Parathyroid adenoma (tissue), 2 donors: Measurements from ENCODE around the gene JPT2.
A peak's percentile ranks its signal among the peaks of the same experiment; 100 is the strongest.
"Not testable (repeated sequence)": the region's sequence is repeated elsewhere in the genome, so short reads cannot be mapped to it uniquely, and the experiment has no call there.

Source experiments
- H2AFZ ChIP-seq: fragments of 300-600 bp; sonication (generic); one replicate; pipeline ENCODE4 v1.7.0; 2017; ENCODE audit warnings: antibody characterized with exemption, mild to moderate bottlenecking
- H3K27ac ChIP-seq: fragments of 300-600 bp; sonication (generic); one replicate; pipeline ENCODE4 v1.7.0; 2017
- H3K27me3 ChIP-seq: fragments of 300-600 bp; sonication (generic); one replicate; pipeline ENCODE4 v1.7.0; 2017; ENCODE audit warnings: low read length; ENCODE audit not compliant: control insufficient read depth, insufficient read depth
- H3K36me3 ChIP-seq: fragments of 300-600 bp; sonication (generic); one replicate; pipeline ENCODE4 v1.7.0; 2017; ENCODE audit warnings: low read length; ENCODE audit not compliant: control insufficient read depth, insufficient read depth
- H3K4me1 ChIP-seq: fragments of 300-600 bp; sonication (generic); one replicate; pipeline ENCODE4 v1.7.0; 2017; ENCODE audit warnings: control low read depth
- H3K4me2 ChIP-seq: fragments of 300-600 bp; sonication (generic); one replicate; pipeline ENCODE4 v1.7.0; 2017; ENCODE audit warnings: low read length
- H3K4me3 ChIP-seq: fragments of 300-600 bp; sonication (generic); one replicate; pipeline ENCODE4 v1.7.0; 2017; ENCODE audit warnings: low read depth, low read length
- H3K79me2 ChIP-seq: fragments of 300-600 bp; sonication (generic); one replicate; pipeline ENCODE4 v1.7.0; 2017; ENCODE audit warnings: control low read depth
- H3K9ac ChIP-seq: fragments of 300-600 bp; sonication (generic); one replicate; pipeline ENCODE4 v1.7.0; 2017; ENCODE audit warnings: mild to moderate bottlenecking
- H3K9me3 ChIP-seq: fragments of 300-600 bp; sonication (generic); one replicate; pipeline ENCODE4 v1.7.0; 2017; ENCODE audit warnings: low read length; ENCODE audit not compliant: control insufficient read depth
- CTCF ChIP-seq: fragments of 300-600 bp; sonication (generic); IDR thresholded peaks from one replicate; pipeline ENCODE4 v1.7.0; 2017; ENCODE audit warnings: antibody characterized with exemption, mild to moderate bottlenecking
- donor health status: primary hyperparathyroidism.

The JPT2 gene

GRCh38 chr16:1698680-1699079 lies 20.6 kb downstream of the JPT2 start:
- Histone ChIP-seq H3K79me2 (no peaks in the 10 kb centered on the region), H3K4me1 (no peaks in the 10 kb centered on the region), H3K4me3 (no peak overlapping the region), H3K27me3 (no peaks in the 10 kb centered on the region), H3K9me3 (no peaks in the 10 kb centered on the region), H3K27ac (no peak overlapping the region), H2AFZ (no peak overlapping the region), H3K4me2 (no peak overlapping the region), H3K36me3 (no peaks in the 10 kb centered on the region), H3K9ac (no peak overlapping the region)
- no peak for TF ChIP-seq CTCF

GRCh38 chr16:1700246-1700645 lies 22.2 kb downstream of the JPT2 start:
- no peak overlapping the region for H3K27ac ChIP-seq
- H3K4me2 ChIP-seq, result no peak overlapping the region
- no peak overlapping the region for H3K9ac ChIP-seq
- no peaks in the 10 kb centered on the region for H3K9me3 ChIP-seq
- TF ChIP-seq CTCF, result no peak
- no peaks in the 10 kb centered on the region for H3K79me2 ChIP-seq
- H3K4me3 ChIP-seq, result no peak overlapping the region
- no peak overlapping the region for H2AFZ ChIP-seq
- H3K27me3 ChIP-seq, result no peaks in the 10 kb centered on the region
- H3K4me1 ChIP-seq, result no peaks in the 10 kb centered on the region
- H3K36me3 ChIP-seq, result no peaks in the 10 kb centered on the region

GRCh38 chr16:1701216-1701878 lies 23.3 kb downstream of the JPT2 start:
- H3K27ac ChIP-seq, result no peak overlapping the region
- H3K27me3 ChIP-seq, result no peaks in the 10 kb centered on the region
- H3K79me2 ChIP-seq, result no peaks in the 10 kb centered on the region
- no peaks in the 10 kb centered on the region for H3K9me3 ChIP-seq
- H3K9ac ChIP-seq, result no peak overlapping the region
- H3K36me3 ChIP-seq, result no peaks in the 10 kb centered on the region
- no peak overlapping the region for H3K4me2 ChIP-seq
- TF ChIP-seq CTCF, result no peak
- no peak overlapping the region for H3K4me3 ChIP-seq
- H3K4me1 ChIP-seq, result no peaks in the 10 kb centered on the region
- no peak overlapping the region for H2AFZ ChIP-seq

- Histone ChIP-seq H3K27ac (peak overlapping the region; percentile 76), H2AFZ (peak overlapping the region; percentile 73), H3K4me2 (peak overlapping the region; percentile 81), H3K4me1 (peaks cover 22% of the 10 kb centered on the region), H3K79me2 (peaks cover 20% of the 10 kb centered on the region), H3K9ac (peak overlapping the region; percentile 55), H3K4me3 (peak overlapping the region; percentile 74)
- H3K36me3 ChIP-seq, H3K9me3 ChIP-seq, H3K27me3 ChIP-seq: not testable (repeated sequence)
Measured at GRCh38 chr16:1705324-1705687, 27.2 kb downstream of the JPT2 start.

- no peaks in the 10 kb centered on the region for H3K36me3 ChIP-seq
- H3K4me1 ChIP-seq, result peaks cover 22% of the 10 kb centered on the region
- peak within 1 kb of the TSS; percentile 56 for H3K9ac ChIP-seq
- TF ChIP-seq CTCF, result peak; percentile 99
- peaks cover 20% of the 10 kb centered on the region for H3K79me2 ChIP-seq
- H3K27me3 ChIP-seq, result no peaks in the 10 kb centered on the region
- peak within 1 kb of the TSS; percentile 81 for H3K4me2 ChIP-seq
- peak within 1 kb of the TSS; percentile 76 for H3K27ac ChIP-seq
- peak within 1 kb of the TSS; percentile 74 for H3K4me3 ChIP-seq
- no peaks in the 10 kb centered on the region for H3K9me3 ChIP-seq
- peak within 1 kb of the TSS; percentile 77 for H2AFZ ChIP-seq
Measured at GRCh38 chr16:1705688-1706385, 27.8 kb downstream of the JPT2 start, which contains the start of gene MAPK8IP3. Gene MAPK8IP3, plus strand, starts transcription at chr16:1706195. Its CDS starts 145 bp downstream, at chr16:1706340.
